GM18868 (cell line): ENCODE results near the gene UGGT1.

Source experiments
- ATAC-seq: cut with Tn5 transposase; IDR thresholded peaks from one replicate; pipeline ENCODE4 v1.9.1; 2021; ENCODE audit warnings: mild to moderate bottlenecking, moderate library complexity; ENCODE audit not compliant: unreplicated experiment

Gene UGGT1, protein sequence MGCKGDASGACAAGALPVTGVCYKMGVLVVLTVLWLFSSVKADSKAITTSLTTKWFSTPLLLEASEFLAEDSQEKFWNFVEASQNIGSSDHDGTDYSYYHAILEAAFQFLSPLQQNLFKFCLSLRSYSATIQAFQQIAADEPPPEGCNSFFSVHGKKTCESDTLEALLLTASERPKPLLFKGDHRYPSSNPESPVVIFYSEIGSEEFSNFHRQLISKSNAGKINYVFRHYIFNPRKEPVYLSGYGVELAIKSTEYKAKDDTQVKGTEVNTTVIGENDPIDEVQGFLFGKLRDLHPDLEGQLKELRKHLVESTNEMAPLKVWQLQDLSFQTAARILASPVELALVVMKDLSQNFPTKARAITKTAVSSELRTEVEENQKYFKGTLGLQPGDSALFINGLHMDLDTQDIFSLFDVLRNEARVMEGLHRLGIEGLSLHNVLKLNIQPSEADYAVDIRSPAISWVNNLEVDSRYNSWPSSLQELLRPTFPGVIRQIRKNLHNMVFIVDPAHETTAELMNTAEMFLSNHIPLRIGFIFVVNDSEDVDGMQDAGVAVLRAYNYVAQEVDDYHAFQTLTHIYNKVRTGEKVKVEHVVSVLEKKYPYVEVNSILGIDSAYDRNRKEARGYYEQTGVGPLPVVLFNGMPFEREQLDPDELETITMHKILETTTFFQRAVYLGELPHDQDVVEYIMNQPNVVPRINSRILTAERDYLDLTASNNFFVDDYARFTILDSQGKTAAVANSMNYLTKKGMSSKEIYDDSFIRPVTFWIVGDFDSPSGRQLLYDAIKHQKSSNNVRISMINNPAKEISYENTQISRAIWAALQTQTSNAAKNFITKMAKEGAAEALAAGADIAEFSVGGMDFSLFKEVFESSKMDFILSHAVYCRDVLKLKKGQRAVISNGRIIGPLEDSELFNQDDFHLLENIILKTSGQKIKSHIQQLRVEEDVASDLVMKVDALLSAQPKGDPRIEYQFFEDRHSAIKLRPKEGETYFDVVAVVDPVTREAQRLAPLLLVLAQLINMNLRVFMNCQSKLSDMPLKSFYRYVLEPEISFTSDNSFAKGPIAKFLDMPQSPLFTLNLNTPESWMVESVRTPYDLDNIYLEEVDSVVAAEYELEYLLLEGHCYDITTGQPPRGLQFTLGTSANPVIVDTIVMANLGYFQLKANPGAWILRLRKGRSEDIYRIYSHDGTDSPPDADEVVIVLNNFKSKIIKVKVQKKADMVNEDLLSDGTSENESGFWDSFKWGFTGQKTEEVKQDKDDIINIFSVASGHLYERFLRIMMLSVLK (N-terminal part only)

DNA sequence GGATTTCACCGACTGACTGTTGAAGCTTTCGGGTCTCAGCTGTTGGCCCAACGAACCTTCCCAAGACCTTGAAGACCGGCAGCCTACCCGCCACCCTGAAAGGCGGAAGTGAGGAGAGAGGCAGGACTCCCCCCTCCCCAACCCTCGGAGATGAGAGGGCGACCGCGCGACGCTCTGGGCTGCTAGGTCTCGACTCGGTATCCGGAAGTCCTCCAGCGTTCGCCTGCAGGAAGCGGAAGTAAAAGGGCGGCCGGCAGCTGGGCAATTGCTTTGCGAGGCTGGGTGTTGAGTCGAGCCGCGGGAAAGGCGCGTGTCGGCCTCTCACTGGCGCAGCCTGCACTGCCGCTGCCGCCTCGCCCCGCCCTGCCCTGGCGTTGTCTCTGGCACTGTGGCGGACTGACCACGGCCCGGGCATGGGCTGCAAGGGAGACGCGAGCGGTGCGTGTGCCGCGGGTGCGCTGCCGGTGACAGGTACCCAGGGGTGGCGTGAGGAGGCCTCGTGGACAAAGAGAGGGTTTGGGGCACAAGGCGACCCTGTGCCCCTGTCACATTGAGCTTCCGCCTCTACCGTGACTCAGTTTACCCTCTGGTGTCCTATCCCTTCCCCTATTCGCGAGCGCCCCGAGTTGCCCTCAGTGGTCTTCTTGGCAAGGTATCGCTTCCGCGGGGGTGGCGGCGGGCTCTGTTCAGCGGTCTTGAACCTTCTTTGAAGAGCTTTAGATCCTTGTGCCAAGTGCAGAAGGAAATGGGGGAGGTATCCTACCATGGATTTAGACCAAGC, at the start of gene UGGT1:
Gene UGGT1 (plus strand): TSS at position 256 of the 781 bp plus-strand sequence. CDS start 158 bp downstream, at position 414.
- peak; percentile 95 for ATAC-seq

- no peak for ATAC-seq
These were observed 49.4 kb upstream of the UGGT1 start for GRCh38 chr2:128041561-128041960.

- ATAC-seq: no peak
These were observed 48.0 kb upstream of the UGGT1 start for GRCh38 chr2:128043041-128043440.

DNA sequence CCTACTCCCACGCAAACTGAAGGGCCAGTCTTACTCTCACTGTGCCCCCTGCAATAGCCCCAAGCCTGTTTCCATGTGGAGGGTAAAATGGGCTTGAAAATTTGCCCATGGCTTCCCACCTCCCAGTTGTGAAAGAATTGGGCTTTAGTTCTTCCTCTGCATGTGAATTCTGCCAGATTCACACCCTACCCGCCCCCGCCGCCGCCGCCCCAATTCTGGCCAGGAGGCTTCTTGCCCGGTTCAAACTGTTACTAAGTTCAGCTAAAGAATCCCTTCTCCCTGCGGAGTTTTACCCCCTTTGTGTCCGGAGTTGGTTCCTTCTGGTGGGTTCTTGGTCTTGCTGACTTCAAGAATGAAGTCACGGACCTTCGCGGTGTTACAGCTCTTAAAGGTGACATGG, 37.7 kb upstream of the UGGT1 start:
- no peak for ATAC-seq

- no peak for ATAC-seq
These were observed 36.7 kb upstream of the UGGT1 start for GRCh38 chr2:128054104-128054885.

DNA sequence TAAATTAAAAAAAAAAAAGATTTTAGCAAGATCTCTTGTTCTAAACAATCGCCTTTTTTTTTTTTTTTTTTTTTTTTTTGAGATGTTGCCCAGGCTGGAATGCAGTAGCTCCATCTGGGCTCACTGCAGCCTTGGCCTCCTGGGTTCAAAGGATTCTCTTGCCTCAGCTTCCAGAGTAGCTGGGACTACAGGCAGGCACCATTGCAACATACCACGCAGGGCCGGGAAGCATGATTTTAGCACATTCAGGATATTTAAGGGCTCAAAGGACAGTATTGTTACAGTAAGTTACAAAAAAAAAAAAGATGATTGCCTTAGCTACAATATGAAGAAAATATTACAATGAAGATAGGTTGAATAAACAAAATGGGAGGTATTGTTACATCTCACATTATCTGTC, 33.7 kb upstream of the UGGT1 start:
- ATAC-seq: no peak

DNA sequence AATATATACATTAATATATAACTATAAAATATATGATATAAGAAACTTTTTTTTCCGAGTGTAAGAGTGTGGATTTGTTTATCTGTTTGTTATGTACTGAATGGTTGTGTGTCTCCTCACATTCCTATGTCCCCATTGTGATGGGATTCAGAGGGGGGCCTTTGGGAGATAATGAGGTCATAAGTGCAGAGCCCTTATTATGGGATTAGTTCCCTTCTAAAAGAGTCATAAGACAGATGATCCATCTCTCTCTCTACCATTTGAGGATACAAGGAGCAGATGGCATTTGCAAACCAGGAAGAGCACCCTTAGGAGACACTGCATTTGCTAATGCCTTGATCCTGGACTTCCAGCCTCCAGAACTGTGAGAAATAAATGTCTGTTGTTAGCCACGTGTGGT, 32.9 kb upstream of the UGGT1 start:
- no peak for ATAC-seq

DNA sequence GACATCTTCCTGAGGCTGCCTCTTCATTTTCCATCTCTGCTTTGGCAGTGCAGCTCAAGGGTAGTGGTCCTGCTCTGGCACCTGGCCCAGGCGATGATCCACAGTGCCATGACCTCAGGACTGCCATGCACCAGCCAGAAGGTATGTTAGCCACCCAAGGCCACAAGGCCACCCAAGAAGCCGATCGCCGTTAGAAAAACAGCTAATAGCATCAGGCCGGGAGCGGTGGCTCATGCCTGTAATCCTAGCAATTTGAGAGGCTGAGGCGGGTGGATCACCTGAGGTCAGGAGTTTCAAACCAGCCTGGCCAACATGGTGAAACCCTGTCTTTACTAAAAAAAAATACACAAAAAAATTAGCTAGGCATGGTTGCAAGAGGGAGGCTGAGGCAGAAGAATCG, 28.4 kb upstream of the UGGT1 start:
- ATAC-seq: no peak

- ATAC-seq: no peak
These were observed 26.6 kb upstream of the UGGT1 start for GRCh38 chr2:128064353-128064752.

DNA sequence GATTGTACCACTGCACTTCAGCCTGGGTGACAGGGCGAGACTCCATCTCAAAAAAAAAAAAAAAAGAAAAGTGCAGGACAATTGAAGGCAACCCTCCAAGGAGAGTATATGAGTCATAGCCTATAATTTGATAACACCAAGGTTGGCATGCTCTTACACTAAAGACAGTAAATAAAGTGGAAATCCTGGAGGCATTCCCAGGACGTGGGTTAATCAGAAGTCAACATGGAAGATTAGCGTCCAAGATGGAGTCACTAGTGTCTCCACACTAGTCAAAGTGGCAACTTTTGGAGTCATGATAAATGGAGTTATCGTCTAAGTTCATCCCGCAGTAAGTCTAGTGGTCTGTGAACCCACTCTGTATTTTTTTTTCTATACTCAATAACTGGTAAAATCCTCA, 21.2 kb upstream of the UGGT1 start:
- no peak for ATAC-seq

DNA sequence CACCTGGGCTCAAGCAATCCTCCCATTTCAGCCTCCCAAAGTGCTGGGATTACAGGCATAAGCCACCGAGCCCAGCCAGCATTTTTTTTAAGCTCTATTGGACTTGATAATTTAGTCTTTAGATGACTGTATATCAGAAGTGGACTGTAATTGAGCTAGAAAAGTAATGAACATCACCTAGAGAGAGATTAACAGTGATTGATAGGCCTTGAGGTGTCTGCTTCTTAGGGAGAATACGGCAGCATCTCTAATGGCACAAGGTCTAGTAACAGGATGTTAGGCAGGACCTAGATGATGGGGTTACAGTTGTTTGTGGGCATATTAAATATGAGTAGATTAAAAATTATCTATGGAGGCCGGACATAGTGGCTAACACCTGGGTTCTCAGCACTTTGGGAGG, 17.7 kb upstream of the UGGT1 start:
- no peak for ATAC-seq

DNA sequence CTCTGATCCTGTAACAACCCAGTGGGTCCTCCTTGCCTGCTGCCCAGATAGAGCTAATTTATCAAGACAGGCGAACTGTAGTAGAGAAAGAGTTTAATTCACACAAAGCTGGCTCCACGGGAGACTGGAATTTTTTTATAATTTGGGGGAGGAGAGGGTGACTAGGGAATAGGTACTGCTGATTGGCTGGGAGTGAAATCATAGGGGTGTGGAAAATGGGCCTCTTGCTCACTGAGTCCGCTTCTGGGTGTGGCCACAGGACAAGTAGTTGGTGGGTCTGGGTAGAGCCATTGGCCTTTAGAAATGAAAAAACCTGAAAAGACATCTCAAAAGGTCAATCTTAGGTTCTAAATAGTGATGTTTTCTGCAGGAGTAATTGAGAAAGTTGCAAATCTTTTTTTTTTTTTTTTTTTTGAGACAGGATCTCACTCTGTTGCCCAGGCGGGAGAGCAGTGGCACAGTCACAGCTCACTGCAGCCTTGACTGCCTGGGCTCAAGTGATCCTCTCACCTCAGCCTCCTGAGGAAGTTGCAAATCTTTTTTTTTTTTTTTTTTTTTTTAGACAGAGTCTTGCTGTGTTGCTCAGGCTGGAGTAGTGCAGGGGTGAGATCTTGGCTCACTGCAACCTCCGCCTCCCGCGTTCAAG, 14.4 kb upstream of the UGGT1 start:
- ATAC-seq: no peak

DNA sequence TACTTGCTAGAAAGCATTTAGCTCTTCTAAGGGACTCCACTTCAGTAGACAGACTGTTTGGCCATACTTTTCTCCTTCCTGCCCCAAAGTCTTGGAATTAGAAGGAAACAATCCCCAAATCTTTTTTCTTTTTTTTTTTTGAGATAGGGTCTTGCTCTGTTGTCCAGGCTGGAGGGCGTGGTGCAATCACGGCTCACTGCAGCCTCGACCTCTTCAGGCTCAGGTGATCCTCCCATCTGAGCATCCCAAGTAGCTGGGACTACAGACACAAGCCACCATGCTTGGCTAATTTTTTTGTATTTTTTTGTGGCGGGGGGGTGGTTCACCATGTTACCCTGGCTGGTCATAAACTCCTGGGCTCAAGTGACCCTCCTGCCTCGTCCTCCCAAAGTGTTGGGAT, 6.2 kb upstream of the UGGT1 start:
- ATAC-seq: no peak

DNA sequence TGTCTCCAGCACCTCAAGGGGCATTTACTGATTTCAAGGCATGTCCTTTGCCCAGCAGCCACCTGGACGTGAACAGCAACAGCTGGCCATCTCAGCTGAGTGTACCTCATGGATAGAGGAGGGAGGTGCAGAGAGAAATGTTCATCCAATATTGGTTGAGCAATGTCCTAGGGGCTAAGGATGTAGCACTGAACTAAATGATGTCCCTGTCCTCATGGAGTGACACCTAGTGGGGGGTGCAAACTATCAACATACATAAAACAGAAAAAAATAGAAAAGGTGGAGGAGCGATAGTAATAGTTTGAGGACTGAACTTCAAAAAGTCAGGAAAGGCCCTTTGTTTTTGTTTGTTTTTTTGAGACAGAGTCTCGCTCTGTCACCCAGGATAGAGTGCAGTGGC, 4.8 kb upstream of the UGGT1 start:
- ATAC-seq: no peak

DNA sequence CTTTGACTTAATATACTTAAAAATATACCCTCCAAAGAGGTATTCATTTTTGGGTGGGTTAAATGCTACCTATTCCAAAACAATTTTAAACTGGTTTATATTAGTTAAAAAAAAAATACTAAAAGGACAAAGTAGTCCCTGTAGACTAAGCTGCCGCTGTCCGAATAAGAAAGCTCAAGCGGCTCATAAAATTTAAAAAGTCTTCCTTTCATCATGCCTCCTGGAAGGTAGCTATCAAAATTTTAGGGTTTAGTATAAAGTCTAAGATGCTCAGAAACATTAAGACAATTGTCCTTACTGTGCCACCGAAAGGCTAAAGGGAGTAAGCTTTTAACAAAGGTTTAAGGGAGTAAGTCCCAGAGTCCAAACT, 440 bp upstream of the UGGT1 start:
- no peak for ATAC-seq

DNA sequence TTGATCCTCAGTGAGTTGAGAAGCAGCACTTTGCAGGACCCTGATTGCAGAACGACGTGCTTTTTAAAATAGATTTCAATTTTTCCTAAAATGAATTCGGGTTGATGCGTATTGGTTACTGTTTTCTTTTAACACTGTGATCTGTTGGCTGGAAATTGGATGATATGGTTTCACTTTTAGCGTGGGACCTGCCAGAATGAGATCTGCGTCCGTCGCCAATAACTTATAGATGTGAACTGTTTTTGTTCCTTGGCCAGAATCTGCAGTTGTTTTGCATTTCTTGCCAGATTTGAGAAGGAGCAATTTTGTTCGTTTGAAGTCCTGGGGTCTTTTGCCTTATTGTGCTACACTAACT, 703 bp downstream of the UGGT1 start:
- no peak for ATAC-seq

DNA sequence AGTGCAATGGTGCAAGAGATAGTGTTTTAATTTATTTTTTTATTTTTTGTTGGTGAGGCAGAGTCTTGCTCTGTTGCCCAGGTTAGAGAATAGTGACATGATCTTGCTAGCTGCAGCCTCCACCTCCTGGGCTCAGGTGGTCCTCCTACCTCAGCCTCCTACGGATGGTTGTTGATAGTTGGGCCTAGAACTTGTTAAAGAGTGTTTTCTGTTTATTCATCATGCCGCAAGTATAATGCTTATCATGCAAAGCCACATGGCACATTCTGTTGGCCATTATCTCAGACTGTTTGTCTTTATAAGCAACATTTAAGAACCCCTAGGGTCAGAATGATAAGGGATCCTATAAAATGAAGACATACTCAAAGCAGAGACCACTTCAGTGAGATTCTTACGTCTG, 1.7 kb downstream of the UGGT1 start:
- ATAC-seq: no peak

GRCh38 chr2:128093762-128094161, 2.8 kb downstream of the UGGT1 start:
- no peak for ATAC-seq

- ATAC-seq: no peak
These were observed 4.2 kb downstream of the UGGT1 start for GRCh38 chr2:128095201-128095600.
